Amniotic epithelial cell (primary cell): ENCODE measurements around the gene PTH1R.

Experiments
- DNase-seq: peaks from one replicate; pipeline ENCODE4 v3.0.0-alpha.2; 2010; ENCODE audit warnings: low read depth

Gene PTH1R

DNA sequence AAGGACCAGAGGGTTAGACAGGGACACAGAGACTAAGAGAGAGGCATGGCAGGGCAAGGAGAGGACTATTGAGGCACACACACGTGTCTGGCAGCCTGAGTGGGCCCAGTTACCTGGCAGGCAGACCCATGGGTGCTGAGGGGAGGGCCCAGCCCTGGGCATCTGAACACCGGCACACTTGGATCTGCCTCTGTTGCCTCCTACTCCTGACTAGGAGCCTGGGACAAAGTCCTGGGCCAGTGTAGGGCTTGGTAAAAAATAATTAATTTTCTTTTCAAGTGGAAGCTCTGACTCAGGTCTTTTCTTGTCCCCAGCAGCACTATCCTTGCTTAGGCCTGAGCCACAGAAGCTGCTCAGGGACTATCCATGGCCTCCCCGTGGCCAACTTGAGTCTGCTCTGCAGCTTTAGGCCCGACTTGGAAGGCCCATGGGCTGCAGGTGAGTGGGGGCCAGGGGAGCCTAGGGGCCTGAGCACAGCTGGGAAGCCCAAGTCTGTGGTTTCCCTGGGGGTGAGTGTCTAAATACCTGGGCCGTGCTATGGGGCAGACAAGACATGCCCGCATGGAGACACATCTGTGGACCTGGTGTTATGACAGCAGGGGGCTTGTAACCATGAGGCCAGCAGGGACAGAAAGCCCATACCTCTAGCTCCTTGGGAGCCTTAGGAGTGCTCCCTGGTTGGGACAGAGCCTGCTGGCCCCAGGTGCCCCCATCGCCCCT, at the start of gene PTH1R:
Gene PTH1R, plus strand, starts transcription at position 316 of the 720 bp plus-strand sequence. CDS start 5,839 bp downstream, outside the sequence.
- no peak for DNase-seq

DNA sequence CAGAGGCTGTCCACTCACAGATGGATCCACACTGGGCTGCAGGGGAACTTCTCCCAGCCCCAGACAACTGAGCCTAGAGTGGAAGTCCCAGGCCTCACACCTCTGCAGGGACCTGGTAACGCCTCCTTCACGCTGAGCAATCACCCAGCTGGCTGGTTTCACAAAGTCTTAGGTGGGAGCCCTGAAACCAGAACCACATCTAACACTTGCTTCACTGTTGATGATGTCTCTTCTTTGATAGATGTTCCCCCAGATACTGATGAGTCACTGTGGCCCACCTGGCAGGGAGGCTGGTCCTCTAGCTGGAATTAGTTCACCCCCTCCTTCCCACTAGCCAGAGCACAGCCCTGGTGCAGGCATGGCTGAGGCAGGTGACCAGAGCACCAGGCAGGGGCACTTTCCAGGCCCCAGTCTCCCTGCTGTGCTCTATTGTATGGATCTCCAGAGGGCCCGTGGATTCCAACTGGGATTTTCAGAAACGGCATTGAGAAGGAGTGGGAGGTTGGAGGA, 47.8 kb upstream of the PTH1R start:
- no peak for DNase-seq

DNA sequence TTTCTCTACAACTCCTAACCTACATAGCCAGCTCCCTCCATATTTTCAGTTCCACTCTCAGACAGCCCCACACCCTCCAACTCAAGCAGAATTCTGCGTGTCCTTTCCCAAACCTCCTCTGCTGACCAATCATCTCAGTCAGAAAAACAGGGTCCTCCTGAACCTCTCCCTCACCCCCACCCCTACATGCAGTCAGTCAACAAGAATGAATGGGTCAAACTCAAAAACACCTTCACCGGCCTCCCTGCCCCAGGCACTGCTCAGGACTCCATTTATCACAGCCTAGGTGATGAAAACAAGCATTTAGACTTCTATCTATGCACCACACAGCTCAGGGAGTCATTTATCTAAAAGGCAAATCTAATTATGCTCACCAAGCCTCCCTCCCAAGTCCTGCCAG, 46.7 kb upstream of the PTH1R start:
- no peak for DNase-seq

DNA sequence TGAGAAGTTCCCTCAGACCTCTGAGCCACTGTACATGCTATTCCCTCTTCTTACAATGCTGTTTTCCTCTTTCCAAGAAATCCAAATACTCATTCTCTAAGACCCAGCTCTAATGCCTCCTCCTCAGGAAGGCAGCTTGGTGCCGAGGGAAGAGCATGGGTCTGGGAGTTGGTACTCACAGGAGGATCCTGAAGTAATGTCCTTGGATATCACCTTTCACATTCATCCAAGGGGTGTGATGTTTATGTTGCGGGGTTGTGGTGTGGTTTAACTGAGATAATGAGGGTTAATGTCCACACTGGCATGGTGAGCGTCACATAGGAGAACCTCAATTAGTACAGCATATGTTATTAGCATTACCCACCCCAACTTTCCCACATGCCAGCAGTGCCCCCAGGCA, 46.2 kb upstream of the PTH1R start:
- DNase-seq: no peak

DNA sequence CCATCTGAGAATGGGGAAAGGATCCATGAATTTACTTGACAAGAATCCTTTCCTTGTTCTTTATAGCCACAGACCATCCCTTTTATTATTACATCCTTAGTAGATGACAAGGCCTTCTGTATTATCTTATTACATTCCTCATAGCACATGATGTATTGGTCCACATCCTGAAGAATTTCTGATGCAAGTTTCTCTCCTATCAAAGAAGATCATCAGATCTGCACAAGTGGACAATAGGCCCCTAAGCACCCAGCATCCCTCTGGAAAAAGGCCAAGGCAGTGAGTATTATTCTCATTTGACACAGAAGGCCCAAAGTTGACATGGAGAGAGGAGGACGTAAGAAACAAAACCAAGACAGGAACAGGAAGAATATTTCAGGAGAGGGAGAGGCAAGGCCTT, 45.7 kb upstream of the PTH1R start:
- no peak for DNase-seq

DNA sequence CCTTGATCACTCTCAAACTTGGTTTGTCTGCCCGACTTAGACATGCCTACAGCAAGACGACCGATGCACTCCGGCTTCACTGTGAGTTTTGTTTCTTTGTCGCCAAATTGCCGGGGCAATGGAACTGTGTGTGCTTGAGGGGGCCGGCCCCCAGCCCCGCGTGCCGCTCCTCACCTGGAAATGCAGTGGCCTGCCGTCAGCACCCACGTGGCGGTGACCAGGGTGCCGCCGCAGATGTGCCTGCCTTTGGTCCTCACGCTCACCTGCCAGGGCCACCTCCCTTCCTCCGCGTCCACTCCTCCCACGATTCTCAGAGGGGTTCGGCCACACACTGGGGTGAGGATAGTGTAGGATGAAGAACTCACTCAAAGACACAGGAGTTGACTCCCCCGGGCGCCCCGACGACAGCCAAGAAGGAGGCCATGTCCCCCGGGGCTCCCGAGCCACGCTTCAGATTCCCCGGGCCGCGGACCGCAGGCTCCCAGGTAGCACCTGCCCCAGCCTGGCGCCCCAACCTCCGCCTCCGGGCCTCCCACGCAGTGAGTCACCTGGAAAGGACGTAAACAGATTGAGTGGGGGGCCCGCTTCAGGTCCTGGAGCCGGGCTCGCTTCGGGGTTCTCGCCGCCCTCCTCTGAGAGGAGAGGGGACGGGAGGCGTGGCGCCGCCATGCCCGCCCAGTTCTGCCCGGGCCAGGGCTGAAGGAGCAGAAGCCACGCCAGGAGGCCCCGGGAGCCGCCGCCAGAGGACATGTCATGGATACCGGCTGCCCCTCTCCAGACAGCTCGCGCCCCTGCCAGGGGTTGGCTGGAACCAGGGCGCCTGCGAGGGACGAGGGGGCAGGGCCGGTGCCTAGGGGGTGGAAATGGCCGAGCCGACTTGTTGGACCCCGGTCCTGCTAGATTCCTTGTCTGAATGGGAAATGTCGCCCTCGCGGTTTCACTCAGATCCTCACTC, 43.9 kb upstream of the PTH1R start:
- no peak for DNase-seq

DNA sequence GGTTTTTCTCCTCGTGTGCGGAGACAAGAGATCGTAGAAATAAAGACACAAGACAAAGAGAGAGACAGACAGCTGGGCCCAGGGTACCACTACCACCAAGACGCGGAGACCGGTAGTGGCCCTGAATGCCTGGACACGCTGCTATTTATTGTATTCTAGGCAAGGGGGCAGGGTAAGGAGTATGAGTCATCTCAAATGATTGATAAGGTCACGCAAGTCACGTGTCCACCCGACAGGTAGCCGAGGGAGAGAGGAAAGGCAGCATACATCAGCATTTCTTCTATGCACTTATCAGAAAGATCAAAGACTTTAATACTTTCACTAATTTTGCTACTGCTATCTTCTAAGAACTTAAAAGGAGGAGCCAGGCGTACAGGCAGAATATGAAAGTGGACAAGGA, 42.5 kb upstream of the PTH1R start:
- DNase-seq: no peak

DNA sequence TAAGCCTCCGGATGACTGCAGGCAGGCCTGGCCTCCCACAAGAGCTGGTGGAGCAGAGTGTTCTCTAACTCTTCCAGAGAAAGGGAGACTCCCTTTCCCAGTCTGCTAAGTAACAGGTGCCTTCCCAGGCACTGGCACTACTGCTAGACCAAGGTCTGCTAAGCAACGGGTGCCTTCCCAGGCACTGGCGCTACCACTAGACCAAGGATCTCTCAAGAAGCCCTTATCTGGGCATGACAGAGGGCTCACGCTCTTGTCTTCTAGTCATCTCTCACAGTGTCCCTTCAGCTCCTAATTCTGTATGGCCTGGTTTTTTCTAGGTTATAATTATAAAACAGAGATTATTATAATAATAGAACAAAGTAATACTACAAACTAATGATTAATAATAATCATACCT, 42.0 kb upstream of the PTH1R start:
- DNase-seq: no peak

DNA sequence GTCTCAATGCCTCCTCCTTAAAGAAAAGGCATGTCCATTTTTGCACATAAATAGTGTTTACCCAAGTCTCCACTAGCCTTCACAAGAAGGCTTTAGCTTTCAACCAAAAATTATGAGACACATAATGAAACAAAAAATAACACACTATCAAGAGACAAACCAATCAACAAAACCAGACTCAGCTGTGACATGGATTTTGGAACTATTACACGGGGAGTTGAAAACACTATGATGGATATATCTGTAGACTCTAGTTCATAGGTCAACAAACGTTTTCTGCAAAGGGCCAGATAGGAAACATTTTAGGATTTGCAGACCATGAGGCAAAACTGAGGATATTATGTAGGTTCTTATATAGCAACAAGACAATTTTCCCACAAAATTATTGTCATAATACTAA, 39.2 kb upstream of the PTH1R start:
- no peak for DNase-seq

DNA sequence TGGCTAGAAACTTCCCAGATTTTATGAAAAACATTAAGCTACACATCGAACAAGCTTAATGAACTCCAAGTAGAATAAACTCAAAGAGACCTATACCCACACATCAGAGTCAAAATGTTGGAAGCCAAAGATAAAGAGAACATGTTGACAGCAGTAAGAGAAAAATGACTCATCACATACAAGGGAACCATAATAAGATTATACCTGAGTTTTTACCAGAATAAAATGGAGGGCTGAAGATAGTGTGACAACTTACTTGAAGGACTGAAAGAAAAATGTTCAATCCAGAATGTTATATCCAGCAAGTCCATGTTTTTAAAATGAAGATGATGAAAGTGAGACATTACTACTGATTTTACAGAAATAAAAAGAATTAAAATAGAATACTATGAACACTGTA, 37.0 kb upstream of the PTH1R start:
- no peak for DNase-seq

DNA sequence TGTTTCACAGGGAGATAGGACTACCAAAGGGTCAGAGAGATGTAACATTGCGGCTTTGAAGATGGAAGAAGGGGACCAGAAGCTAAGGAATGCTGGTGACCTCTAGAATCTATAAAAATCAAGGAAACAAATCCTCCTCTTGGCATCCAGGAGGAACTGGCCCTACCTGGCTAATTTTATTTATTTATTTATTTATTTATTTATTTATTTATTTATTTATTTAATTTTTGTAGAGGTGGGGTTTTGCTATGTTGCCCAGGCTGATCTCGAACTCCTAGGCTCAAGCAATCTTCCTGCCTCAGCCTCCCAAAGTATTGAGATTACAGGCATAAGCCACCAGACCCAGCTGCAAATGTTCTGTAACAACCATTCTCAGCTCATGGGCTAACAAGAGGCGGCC, 34.0 kb upstream of the PTH1R start:
- DNase-seq: no peak

DNA sequence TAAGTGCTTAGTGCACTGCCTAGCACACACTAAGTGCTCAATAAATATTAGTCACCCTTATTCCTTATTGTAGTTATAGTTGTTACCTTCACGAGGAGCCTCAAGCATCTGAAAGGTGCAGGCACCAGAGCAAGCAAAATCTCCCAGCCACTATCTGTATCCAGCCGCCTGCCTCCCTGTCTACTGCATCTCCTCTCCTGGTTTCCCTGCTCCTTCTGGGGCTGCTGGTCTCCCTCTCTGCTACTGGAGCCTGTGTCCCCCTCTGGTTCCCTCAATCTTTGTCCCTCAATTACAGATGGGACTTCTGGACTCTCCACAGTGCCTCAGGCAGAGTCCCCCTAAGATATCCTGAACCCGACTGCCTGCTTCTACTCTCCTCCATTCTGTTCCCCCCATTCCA, 33.1 kb upstream of the PTH1R start:
- DNase-seq: no peak

DNA sequence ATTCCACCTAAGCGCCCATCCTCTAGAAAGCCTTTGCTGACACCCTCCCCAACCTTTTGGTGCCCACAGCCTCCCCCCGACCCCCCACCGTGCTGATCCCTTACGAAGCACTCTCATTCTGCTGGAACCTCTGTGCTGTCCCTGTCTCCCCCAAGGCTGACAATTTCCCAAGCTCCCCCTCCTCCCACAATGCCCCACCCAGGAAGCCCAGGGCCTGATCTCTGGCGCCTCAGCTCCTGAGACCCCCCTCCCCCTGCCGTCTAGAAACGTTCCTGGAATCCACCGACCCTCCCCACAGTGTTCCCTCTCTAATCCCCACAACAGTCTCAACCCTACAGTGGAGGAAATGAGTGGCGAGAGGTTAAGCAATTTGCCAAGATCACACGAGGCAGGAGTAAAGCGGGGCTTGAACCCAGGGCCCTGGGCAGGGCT, 32.6 kb upstream of the PTH1R start:
- peak; percentile 25 for DNase-seq

DNA sequence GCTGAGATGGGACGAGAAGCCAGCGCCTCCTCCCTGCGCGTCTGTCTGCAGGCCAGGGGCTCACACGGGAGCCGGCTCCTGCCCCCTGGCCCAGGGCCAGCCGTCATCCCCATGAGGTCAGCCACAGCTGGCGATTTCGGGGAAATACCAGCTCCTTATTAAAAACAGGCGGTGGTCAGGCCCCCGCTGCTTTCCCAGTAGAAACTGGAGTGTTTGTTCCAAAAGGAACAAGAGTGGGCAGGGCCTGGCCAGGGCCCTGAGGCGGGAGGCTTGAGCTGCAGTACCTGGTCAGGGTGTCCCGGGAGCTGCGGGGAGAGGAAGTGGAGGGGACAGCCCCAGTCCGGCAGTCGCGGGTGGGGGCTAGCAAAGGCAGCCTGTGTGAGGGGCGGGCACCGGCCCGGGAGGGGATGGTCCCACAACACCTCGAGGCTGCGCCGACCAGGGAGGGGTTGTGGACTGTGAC, 32.1 kb upstream of the PTH1R start:
- DNase-seq: peak; percentile 48

DNA sequence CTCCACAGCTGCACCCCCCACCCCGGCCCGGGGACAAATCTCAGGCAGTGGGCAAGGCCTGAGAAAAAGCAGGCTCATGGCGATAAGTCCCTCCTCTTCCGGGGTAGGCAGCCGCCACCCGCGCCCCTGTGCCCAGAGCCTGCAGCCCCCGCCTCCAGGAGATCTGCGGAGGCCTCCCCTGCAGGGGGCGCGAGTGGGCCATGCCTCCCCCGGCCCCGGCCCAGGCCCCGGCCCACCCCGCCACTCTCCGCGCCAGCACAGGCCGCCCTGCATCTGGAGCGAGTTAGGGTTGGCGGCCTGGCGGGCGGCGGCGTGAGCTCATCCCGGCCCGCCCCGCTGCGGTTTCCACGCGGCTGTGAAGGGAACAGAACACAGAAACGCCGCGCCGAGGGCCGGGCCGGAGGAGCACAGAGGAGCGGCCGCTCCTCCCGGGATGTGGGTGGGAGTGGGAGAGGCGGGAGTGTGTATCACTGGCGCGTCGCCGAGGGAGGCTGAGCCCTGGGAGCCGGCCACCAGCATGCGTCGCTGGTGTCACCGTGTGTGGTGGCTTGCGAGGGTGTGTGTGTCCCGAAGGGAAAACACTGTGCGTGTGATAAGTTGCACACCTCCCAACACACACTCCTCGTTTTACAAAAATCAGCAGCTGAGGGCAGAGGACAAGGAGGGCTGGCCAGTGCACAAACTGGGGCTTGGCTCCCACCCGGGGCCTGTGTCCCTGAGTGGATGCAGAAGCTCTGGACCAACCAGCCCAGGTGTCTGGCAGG, 31.5 kb upstream of the PTH1R start:
- peak; percentile 58 for DNase-seq

DNA sequence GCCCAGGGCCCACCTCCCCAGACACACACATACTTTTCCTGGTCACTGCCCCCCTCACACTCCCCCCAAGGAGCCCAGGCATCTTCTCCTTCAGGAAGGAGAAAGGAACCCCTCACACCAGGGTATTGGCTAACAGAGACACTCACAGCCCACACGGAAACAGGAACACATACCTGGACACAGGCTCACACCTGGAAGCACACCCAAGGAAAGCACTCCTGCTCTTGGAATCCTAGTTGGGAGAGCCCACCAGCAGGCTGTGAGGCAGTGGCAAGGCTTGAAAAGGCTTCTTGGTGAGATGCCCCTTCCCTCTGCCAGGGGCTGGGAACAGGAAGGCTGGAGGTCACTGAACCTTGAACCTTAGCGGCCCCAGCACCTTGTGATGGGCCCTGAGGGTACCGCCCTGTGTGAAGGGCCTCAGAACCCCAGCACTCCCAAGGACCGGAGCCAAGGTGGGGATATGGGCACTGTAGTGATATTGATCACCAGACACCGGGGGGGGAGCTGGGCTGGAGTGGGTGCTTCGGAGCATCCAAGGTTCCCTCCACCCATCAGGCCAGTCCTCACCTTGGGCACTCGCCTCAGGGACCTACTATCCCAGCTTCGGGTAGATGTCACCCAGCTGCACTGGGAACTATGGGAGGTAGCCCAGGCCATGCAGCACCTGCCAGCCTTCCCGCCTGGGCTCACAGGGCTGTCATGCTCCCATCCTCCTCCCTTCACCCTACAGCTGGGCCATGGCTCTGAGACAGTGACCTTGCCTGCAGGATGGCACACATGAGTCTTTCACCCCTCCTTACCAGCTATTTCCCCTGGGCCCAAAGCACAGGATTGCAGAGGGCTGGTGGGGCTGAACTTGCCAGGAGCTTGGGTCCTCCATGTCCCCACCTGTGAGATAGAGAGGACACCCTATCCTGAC, 30.6 kb upstream of the PTH1R start:
- DNase-seq: no peak

DNA sequence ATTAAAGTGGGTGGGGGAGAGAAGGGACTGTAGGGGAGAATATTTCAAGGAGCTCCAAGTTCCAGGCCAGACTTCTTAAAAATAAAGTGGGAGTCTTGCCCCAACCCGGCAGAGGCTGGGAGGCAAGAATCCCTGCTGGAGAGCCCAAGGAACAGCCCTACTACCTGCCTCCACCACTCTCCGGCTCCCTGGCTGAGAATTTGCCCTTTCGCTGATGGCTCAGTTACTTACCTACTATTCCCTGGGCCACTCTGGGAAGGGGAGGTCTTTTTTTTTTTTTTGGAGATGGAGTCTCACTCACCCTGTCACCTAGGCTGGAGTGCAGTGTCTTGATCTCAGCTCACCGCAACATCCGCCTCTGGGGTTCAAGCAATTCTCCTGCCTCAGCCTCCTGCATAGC, 29.8 kb upstream of the PTH1R start:
- DNase-seq: no peak

DNA sequence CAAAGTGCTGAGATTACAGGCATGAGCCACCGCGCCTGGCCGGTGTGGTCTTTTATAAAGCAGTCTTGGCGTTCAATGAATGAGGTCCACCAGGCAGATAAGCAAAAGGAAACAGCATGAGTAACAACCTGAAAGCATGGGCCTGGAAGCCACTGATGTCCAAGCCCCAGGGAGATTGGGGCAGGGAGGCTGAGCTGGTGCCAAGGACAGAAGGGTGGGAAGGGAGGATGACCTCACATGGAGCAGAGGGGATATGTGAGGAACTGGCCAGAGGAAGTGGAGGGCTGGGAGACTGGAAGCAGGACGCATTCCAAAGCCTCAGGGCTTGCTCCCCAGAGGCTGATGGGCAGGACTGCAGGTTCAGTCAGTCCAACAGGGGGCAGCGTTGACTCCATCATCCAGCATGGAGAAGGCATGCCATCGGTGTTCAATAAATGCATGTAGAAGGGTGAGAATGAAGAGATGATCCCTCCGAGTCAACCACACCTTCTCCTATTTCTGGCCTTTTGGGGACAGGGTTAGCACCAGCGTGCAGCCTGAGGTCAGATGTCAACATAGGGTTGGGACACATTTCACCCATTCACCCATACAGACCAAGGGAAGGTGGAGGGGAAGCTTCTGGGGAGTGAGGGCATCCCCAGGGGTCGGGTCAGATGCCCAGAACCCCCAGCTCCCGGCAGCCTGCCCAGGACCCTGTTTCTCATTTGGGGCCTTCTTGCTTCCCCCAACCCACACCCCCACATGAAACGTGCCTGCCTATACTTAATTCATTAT, 29.1 kb upstream of the PTH1R start:
- DNase-seq: peak; percentile 87

DNA sequence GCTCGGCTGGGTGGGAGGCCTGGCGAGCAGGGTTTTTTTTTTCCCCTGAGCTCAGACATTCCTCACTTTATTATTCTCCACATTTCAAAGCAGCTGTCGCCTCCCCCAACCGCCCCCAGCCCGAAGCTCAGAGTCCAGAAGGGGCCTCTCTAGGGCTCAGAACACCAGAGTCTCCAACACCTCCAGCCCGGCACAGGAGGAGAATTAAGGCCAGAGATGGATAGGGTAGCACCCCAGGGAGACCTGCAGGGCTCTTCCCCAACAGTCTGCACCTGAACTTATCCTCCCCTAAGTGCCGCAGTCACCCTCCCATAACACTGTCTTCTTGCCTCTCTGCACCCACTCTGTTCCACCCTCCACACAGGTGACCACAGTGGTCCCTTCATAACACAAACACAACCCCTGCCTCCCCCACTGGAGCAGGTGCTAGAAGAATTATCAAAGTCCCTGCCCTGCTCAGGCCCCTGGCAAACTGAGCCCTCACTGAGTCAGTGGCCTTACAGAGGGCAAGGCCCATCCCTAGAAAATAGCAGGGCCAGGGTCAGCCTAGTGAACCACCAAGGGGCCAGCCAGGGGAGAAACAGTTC, 28.4 kb upstream of the PTH1R start:
- no peak for DNase-seq
